OCI-LY1 (cell line): ENCODE results near the gene NHSL2.

Source experiments
- EZH2 ChIP-seq: fragments of 200-600 bp; sonication (generic), shearing (Covaris generic); IDR thresholded peaks from 2 replicates; pipeline ENCODE4 v1.8.0; 2017; ENCODE audit warnings: borderline replicate concordance, mixed run types, mild to moderate bottlenecking, antibody characterized with exemption, low read length, moderate library complexity, mixed read lengths
- TF ChIP-seq, protein P1 (sequence below): fragments of 200-600 bp; sonication (generic), shearing (Covaris generic); IDR thresholded peaks from 2 replicates; pipeline ENCODE4 v1.5.1; 2017; ENCODE audit warnings: mild to moderate bottlenecking, antibody characterized with exemption, low read length, moderate library complexity, mixed read lengths

DNA sequence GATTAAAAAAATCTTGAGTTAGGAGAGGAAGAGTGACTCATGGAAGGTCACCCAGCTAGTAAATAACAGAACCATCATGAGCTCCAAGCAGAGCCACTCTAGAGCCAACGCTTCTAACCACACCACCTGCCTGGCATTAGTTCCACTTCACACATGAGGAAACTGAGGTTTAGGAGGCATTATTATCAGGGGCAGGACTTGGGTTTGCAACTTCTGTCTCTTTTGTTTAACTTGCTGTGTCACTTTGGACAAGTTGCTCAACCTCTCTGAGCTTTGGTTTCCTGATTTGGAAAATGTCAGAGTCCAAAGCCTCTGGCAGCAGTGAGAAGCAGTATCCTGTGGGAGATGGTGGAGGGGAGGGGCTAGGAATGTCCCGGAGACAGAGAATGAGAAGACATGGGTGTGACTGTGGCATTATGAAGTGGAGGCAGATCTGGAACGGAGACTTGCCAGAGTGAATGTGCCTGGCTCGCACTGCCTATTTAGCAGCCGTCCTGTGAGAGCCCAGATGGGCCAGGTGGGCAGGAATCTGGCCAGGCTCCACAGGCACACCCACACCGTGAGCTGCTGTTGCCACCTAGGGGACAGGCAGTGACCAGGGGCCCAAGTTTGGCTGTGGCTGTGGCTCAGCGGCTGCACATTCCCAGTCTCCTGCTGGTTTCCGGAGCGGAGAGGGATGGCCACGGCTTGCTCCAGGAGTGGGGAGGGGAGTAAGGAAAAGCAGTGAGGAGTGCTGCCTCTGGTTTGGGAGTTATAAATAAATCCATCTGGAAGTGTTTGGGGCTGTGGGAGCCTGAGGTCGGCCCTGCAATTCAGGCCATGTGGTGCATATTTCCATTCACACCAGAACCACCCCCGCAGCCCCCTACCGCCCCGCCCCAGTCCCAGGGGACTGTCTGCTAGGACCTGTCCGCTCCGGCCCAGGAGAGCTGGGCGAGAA is 93.4 kb downstream of the NHSL2 start:
- TF ChIP-seq EZH2 = no peak
- TF ChIP-seq, protein P1, sequence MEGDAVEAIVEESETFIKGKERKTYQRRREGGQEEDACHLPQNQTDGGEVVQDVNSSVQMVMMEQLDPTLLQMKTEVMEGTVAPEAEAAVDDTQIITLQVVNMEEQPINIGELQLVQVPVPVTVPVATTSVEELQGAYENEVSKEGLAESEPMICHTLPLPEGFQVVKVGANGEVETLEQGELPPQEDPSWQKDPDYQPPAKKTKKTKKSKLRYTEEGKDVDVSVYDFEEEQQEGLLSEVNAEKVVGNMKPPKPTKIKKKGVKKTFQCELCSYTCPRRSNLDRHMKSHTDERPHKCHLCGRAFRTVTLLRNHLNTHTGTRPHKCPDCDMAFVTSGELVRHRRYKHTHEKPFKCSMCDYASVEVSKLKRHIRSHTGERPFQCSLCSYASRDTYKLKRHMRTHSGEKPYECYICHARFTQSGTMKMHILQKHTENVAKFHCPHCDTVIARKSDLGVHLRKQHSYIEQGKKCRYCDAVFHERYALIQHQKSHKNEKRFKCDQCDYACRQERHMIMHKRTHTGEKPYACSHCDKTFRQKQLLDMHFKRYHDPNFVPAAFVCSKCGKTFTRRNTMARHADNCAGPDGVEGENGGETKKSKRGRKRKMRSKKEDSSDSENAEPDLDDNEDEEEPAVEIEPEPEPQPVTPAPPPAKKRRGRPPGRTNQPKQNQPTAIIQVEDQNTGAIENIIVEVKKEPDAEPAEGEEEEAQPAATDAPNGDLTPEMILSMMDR = no peak
